ENCODE measurements around the gene STK35. TPM values are rescaled to one million over a fixed set of nuclear protein-coding genes. Genes with fewer than 3 reads are reported as not detected.
A peak's percentile ranks its signal among the peaks of the same experiment; 100 is the strongest.
"Not testable (repeated sequence)": the region's sequence is repeated elsewhere in the genome, so short reads cannot be mapped to it uniquely, and the experiment has no call there.

STK35 gene
- total RNA-seq, 2 donors from 2014 or later = 21.9 to 23.8 TPM

GRCh38 chr20:2171266-2171790 is 69.7 kb downstream of the STK35 start:
- intact Hi-C loops (cut with DNase I, micrococcal nuclease) = loop anchor here (5.0 to 10.0 kb wide), 3 partner anchors 87 to 407 kb away; no protein-coding TSS in a partner anchor
- DNase-seq (no peak), ATAC-seq (no peak)

GRCh38 chr20:2171840-2172239 is 70.2 kb downstream of the STK35 start:
- intact Hi-C loops (cut with DNase I, micrococcal nuclease) = loop anchor here (5.0 to 10.0 kb wide), 3 partner anchors 87 to 407 kb away; no protein-coding TSS in a partner anchor
- DNase-seq, ATAC-seq: not testable (repeated sequence)

GRCh38 chr20:2172305-2173175 is 70.9 kb downstream of the STK35 start:
- peak; percentile 75 for ATAC-seq
- peak; percentile 45 to 70 for DNase-seq
- intact Hi-C loops (cut with DNase I, micrococcal nuclease) = loop anchor here (5.0 to 10.0 kb wide), 3 partner anchors 88 to 408 kb away; no protein-coding TSS in a partner anchor

GRCh38 chr20:2173186-2173585 is 71.6 kb downstream of the STK35 start:
- DNase-seq (no peak), ATAC-seq (no peak)
- intact Hi-C loops (cut with DNase I, micrococcal nuclease) = loop anchor here (5.0 to 10.0 kb wide), 3 partner anchors 88 to 408 kb away; no protein-coding TSS in a partner anchor

GRCh38 chr20:2174067-2174466 is 72.4 kb downstream of the STK35 start:
- DNase-seq (no peak), ATAC-seq (no peak)
- intact Hi-C loops (cut with DNase I, micrococcal nuclease) = loop anchor here (5.0 to 10.0 kb wide), 3 partner anchors 89 to 409 kb away; no protein-coding TSS in a partner anchor

- DNase-seq = no peak
- intact Hi-C loops (cut with DNase I, micrococcal nuclease) = loop anchor here in 1 of 2 donors (10.0 kb wide), 2 partner anchors 92 to 412 kb away; no protein-coding TSS in a partner anchor
- no peak for ATAC-seq
Observed at GRCh38 chr20:2176946-2177345, 75.3 kb downstream of the STK35 start.

- ATAC-seq = no peak
Observed at GRCh38 chr20:2178318-2179232, 76.9 kb downstream of the STK35 start.

GRCh38 chr20:2179233-2179580 is 77.6 kb downstream of the STK35 start:
- DNase-seq (no peak), ATAC-seq (no peak)
- intact Hi-C loops (cut with DNase I, micrococcal nuclease) = loop anchor here in 1 of 2 donors (10.0 kb wide), 2 partner anchors 94 to 414 kb away; no protein-coding TSS in a partner anchor

More at GRCh38 chr20:2178318-2179232, 76.9 kb downstream of the STK35 start:
- DNase-seq = no peak
- intact Hi-C loops (cut with DNase I, micrococcal nuclease) = loop anchor here in 1 of 2 donors (10.0 kb wide), 2 partner anchors 94 to 414 kb away; no protein-coding TSS in a partner anchor

- no peak for ATAC-seq
- intact Hi-C loops (cut with DNase I, micrococcal nuclease) = loop anchor here in 1 of 2 donors (10.0 kb wide), 2 partner anchors 95 to 415 kb away; no protein-coding TSS in a partner anchor
- DNase-seq = no peak
Observed at GRCh38 chr20:2179949-2180348, 78.3 kb downstream of the STK35 start.

- DNase-seq (no peak), ATAC-seq (no peak)
- intact Hi-C loops (cut with DNase I, micrococcal nuclease) = no loop called here
Observed at GRCh38 chr20:2183381-2183780, 81.8 kb downstream of the STK35 start.

GRCh38 chr20:2184933-2185332 is 83.3 kb downstream of the STK35 start:
- intact Hi-C loops (cut with DNase I, micrococcal nuclease); ATAC-seq; DNase-seq: not testable (repeated sequence)

GRCh38 chr20:2195614-2196013 is 94.0 kb downstream of the STK35 start:
- ATAC-seq = no peak
- intact Hi-C loops (cut with DNase I, micrococcal nuclease) = no loop called here
- no peak for DNase-seq

GRCh38 chr20:2197166-2197565 is 95.5 kb downstream of the STK35 start:
- DNase-seq = no peak
- intact Hi-C loops (cut with DNase I, micrococcal nuclease) = no loop called here
- ATAC-seq = no peak

Other genes starting within 250 kb of the STK35 start
- gene SIRPA, start 206.4 kb upstream of the STK35 start, total RNA-seq = 10 to 100 TPM in 1 of 2 donors, 1 to 10 TPM in 1; 7.4 to 13.3 TPM
- not detected for gene PDYN, start 107.8 kb upstream of the STK35 start, total RNA-seq
- gene TGM3, start 194.2 kb downstream of the STK35 start, total RNA-seq = under 1 TPM; 0.36 to 0.43 TPM